A549 (cell line): ENCODE measurements around the gene PTMS.

Source experiments
- BCL3 ChIP-seq: fragments of >200 bp; sonication (Bioruptor Twin); formaldehyde crosslinking; IDR thresholded peaks from 3 replicates; pipeline ENCODE4 v1.6.1; 2016
- BHLHE40 ChIP-seq: IDR thresholded peaks from 2 replicates; pipeline ENCODE4 v1.6.1; 2012; ENCODE audit warnings: low read depth, low read length, inconsistent platforms
- CTCF ChIP-seq: fragments of >200 bp; sonication (Bioruptor Twin); formaldehyde crosslinking; IDR thresholded peaks from 3 replicates; pipeline ENCODE4 v1.5.1; 2016
- E2F6 ChIP-seq: IDR thresholded peaks from 2 replicates; pipeline ENCODE4 v1.6.1; 2012; ENCODE audit warnings: low read depth, borderline replicate concordance
- EHF ChIP-seq: fragments of 250-450 bp; sonication (Bioruptor Pico); IDR thresholded peaks from 2 replicates; pipeline ENCODE4 v1.5.0; 2020; ENCODE audit warnings: mild to moderate bottlenecking
- EP300 ChIP-seq, 2 experiments: fragments of >200 bp; sonication (Bioruptor Twin); formaldehyde crosslinking; IDR thresholded peaks; 2 replicates in 1 of 2; 3 replicates in 1 of 2; pipeline ENCODE4 v1.6.1; 2016 to 2017
- NPAS2 ChIP-seq: fragments of 250-450 bp; sonication (Bioruptor Pico); IDR thresholded peaks from 2 replicates; pipeline ENCODE4 v1.8.0; 2022; ENCODE audit warnings: mild to moderate bottlenecking, moderate library complexity, borderline replicate concordance
- POLR2AphosphoS2 ChIP-seq: conservative IDR thresholded peaks from 2 replicates; pipeline ENCODE4 v1.6.1; 2012; ENCODE audit warnings: low read length, improper control_type of control experiment, inconsistent platforms
- RAD21 ChIP-seq, 2 experiments: fragments of >200 bp in 1 of 2; sonication (Bioruptor Twin) in 1 of 2; formaldehyde crosslinking in 1 of 2; IDR thresholded peaks in 1 of 2; conservative IDR thresholded peaks in 1 of 2; 2 replicates in 1 of 2; 3 replicates in 1 of 2; pipeline ENCODE4 v1.6.1; 2012 to 2018; ENCODE audit warnings: inconsistent platforms in 1 of 2
- RNF2 ChIP-seq: fragments of 200-600 bp; sonication (generic); IDR thresholded peaks from 2 replicates; pipeline ENCODE4 v1.6.1; 2016; ENCODE audit warnings: low read depth, mild to moderate bottlenecking, antibody characterized with exemption, moderate library complexity, borderline replicate concordance

- no peak for TF ChIP-seq CTCF
- TF ChIP-seq NPAS2 (CRISPR knock-in tag) = no peak
- TF ChIP-seq BCL3 = no peak
- no peak for TF ChIP-seq E2F6
- TF ChIP-seq RNF2 = no peak
- no peak for TF ChIP-seq EHF (CRISPR knock-in tag)
- TF ChIP-seq BHLHE40 = no peak
- TF ChIP-seq EP300 (IDR thresholded peaks at IDR 0.05) = no peak
- TF ChIP-seq POLR2AphosphoS2 = no peak
- no peak for TF ChIP-seq RAD21 (conservative IDR thresholded peaks at IDR 0.05 in 1 of 2, IDR thresholded peaks at IDR 0.05 in 1 of 2)
Measured at GRCh38 chr12:6819106-6820030, 53.2 kb downstream of the PTMS start.
